ENCODE measurements around the gene KRT80. TPM values are rescaled to one million over a fixed set of nuclear protein-coding genes. Genes with fewer than 3 reads are reported as not detected.

Gene KRT80
- total and polyA plus RNA-seq, 2 of the 13 experiments (the other 11 are each of a cell fraction or from before 2014, with no cell fraction given), result 0.27 to 0.53 TPM

- Histone ChIP-seq H3K79me2 (ENCODE audit: insufficient read depth, low read length) (no peaks in the 10 kb centered on the region), H3K4me3 (replicated peaks in 1 of 3; ENCODE audit: insufficient read depth in 1 of 3, low read depth in 2 of 3, low read length in 3 of 3) (no peak overlapping the region), H3K4me1 (ENCODE audit: insufficient read depth, low read length) (peaks cover 18% of the 10 kb centered on the region), H3K9me3 (ENCODE audit: low read length) (no peaks in the 10 kb centered on the region), H3K27me3 (ENCODE audit: control insufficient read depth in 1 of 2, insufficient read depth in 2 of 2, low read length in 2 of 2) (no peaks in the 10 kb centered on the region; a peak in 1 of 5 replicates), H3K9ac (ENCODE audit: insufficient read depth, low read depth, low read length) (no peak overlapping the region), H2AFZ (ENCODE audit: low read length) (no peak overlapping the region), H4K20me1 (ENCODE audit: insufficient read depth, low read length) (no peaks in the 10 kb centered on the region), H3K27ac (ENCODE audit: extremely low read length, insufficient read depth, low read length) (no peak overlapping the region), H3K36me3 (replicated peaks in 1 of 2; ENCODE audit: control insufficient read depth in 1 of 2, insufficient read depth in 2 of 2, low read length in 2 of 2) (no peaks in the 10 kb centered on the region), H3K4me2 (ENCODE audit: low read depth, low read length) (no peak overlapping the region)
- peak; percentile 62 for ATAC-seq
- DNase-seq (ENCODE audit: low spot score), result peak; percentile 36
- TF ChIP-seq YY1 (IDR thresholded peaks at IDR 0.05; ENCODE audit: insufficient read depth, insufficient replicate concordance, low read depth, low read length), result peak; percentile 67
- 0 out of 2 replicates have a peak, but pooled peaks have one; percentile 60 for TF ChIP-seq TP53 (CRISPR knock-in tag; conservative IDR thresholded peaks at IDR 0.05)
- no peak for TF ChIP-seq PHF8 (CRISPR knock-in tag; IDR thresholded peaks at IDR 0.05)
- TF ChIP-seq ETV5 (CRISPR knock-in tag; IDR thresholded peaks at IDR 0.05; ENCODE audit: borderline replicate concordance), result no peak
- peak; percentile 99 for TF ChIP-seq THAP9 (CRISPR knock-in tag; IDR thresholded peaks at IDR 0.05; ENCODE audit: borderline replicate concordance)
- TF ChIP-seq ZNF879 (CRISPR knock-in tag; IDR thresholded peaks at IDR 0.05), result no peak
- peak; percentile 82; the same call in 1 of the 2 replicates for TF ChIP-seq ZBTB33 (CRISPR knock-in tag; IDR thresholded peaks at IDR 0.05)
- 0 out of 2 replicates have a peak, but pooled peaks have one; percentile 58 for TF ChIP-seq HNRNPL (IDR thresholded peaks at IDR 0.05; ENCODE audit: low read depth, low read length)
- in situ Hi-C loops (cut with HindIII; ENCODE audit: extremely low pct_ligation_motif_present, low pct_unique_long_range_greater_than_20kb) (no loop called here), intact Hi-C loops (cut with micrococcal nuclease; ENCODE audit: unreplicated experiment) (no loop called here)
- no peak for FAIRE-seq
- POLR2A ChIA-PET, result no interaction called here
- 69% methylated on average over 12 of the region's 20 CpGs for WGBS (ENCODE audit: low lambda C conversion rate)
- BruUV-seq (replicated peaks), result no TSS peak
- CTCF ChIA-PET (ENCODE audit: low intra/inter-chr PET ratio, low total read pairs), result no interaction called here
Observed at GRCh38 chr12:52175371-52176350, 16.2 kb downstream of the KRT80 start.
